Kidney (tissue), 14 donors: ENCODE measurements around the gene TMEM54. TPM values are rescaled to one million over a fixed set of nuclear protein-coding genes. Genes with fewer than 3 reads are reported as not detected.

Experiments used
- DNase-seq, 5 donors: peaks; one replicate each; pipeline ENCODE4 v3.0.0-alpha.2; 2013 to 2020
- FAIRE-seq: peaks from 2 replicates; lab custom pipeline; 2012; peaks lifted over from hg19 to GRCh38; lab: Jason Lieb, UNC
- H3K27ac ChIP-seq, 2 donors: one replicate each; pipeline ENCODE4 v1.7.0; 2013; ENCODE audit warnings: low read depth in 2 of 2, low read length in 2 of 2, inconsistent platforms in 1 of 2
- H3K27me3 ChIP-seq: one replicate; pipeline ENCODE4 v1.7.1; 2013; ENCODE audit warnings: low read length, inconsistent platforms; ENCODE audit not compliant: control insufficient read depth, insufficient read depth
- H3K36me3 ChIP-seq, 3 donors: one replicate each; pipeline versions ENCODE4 v1.7.0 to v1.7.1; 2013; ENCODE audit warnings: low read length in 3 of 3, control low read depth in 1 of 3, inconsistent platforms in 1 of 3; ENCODE audit not compliant: insufficient read depth in 3 of 3, control insufficient read depth in 2 of 3
- H3K4me1 ChIP-seq, 3 donors: one replicate each; pipeline versions ENCODE4 v1.7.0 to v1.7.1; 2013; ENCODE audit warnings: low read length in 3 of 3, inconsistent platforms in 1 of 3, low read depth in 1 of 3; ENCODE audit not compliant: control insufficient read depth in 2 of 3, insufficient read depth in 2 of 3
- H3K4me3 ChIP-seq, 3 donors: one replicate each; pipeline versions ENCODE4 v1.7.0 to v1.8.1; 2013; ENCODE audit warnings: low read length in 3 of 3, control low read depth in 1 of 3, inconsistent platforms in 1 of 3
- H3K9ac ChIP-seq, 3 donors: one replicate each; pipeline versions ENCODE4 v1.7.0 to v1.7.1; 2013; ENCODE audit warnings: low read length in 3 of 3, control low read depth in 1 of 3, inconsistent platforms in 1 of 3
- H3K9me3 ChIP-seq, 3 donors: one replicate each; pipeline versions ENCODE4 v1.7.0 to v1.7.1; 2013; ENCODE audit warnings: low read length in 3 of 3, control low read depth in 1 of 3, inconsistent platforms in 1 of 3; ENCODE audit not compliant: control insufficient read depth in 2 of 3, insufficient read depth in 1 of 3
- CTCF ChIP-seq: IDR thresholded peaks from 3 replicates; pipeline ENCODE4 v1.5.1; 2012; ENCODE audit warnings: mild to moderate bottlenecking, moderate library complexity, borderline replicate concordance; ENCODE audit not compliant: insufficient read depth; ENCODE audit errors: extremely low read depth
- intact Hi-C: fragments of 100-400 bp; cut with DNase I; formaldehyde crosslinking; loops from one replicate; pipeline ENCODE4 v1.11.1; 2022
- polyA plus RNA-seq: library from polyadenylated mRNA; stranded (reverse); fragments of 350-450 nt; fragmentation: Illumina TruSeq; extraction: RNeasy Lipid Tissue Mini Kit (QIAGEN cat#74804); gene quantifications from one replicate; pipeline ENCODE4 v1.2.3, GENCODE V29; 2014; ENCODE audit warnings: low read depth, low replicate concordance; ENCODE audit not compliant: insufficient read depth
- total RNA-seq: library from RNA; stranded (reverse); fragmentation: NEBNext Ultra II Directional; extraction: Animal tissue kit (Norgen Biotek cat#: 25700); gene quantifications from one replicate; pipeline ENCODE4 v1.2.1, GENCODE V29; 2021
- donor health status: control.
- donor health status: control.
- donor health status: control.
- donor health status: control.
- donor health status: control.
- donor health status: DM: yes; HTN: yes; CAD: no.
- donor health status: Normal renal cell carcinoma (clear cell type).

Gene TMEM54
- total and polyA plus RNA-seq, 2 donors from 2014 or later = 45.9 to 55.2 TPM

DNA sequence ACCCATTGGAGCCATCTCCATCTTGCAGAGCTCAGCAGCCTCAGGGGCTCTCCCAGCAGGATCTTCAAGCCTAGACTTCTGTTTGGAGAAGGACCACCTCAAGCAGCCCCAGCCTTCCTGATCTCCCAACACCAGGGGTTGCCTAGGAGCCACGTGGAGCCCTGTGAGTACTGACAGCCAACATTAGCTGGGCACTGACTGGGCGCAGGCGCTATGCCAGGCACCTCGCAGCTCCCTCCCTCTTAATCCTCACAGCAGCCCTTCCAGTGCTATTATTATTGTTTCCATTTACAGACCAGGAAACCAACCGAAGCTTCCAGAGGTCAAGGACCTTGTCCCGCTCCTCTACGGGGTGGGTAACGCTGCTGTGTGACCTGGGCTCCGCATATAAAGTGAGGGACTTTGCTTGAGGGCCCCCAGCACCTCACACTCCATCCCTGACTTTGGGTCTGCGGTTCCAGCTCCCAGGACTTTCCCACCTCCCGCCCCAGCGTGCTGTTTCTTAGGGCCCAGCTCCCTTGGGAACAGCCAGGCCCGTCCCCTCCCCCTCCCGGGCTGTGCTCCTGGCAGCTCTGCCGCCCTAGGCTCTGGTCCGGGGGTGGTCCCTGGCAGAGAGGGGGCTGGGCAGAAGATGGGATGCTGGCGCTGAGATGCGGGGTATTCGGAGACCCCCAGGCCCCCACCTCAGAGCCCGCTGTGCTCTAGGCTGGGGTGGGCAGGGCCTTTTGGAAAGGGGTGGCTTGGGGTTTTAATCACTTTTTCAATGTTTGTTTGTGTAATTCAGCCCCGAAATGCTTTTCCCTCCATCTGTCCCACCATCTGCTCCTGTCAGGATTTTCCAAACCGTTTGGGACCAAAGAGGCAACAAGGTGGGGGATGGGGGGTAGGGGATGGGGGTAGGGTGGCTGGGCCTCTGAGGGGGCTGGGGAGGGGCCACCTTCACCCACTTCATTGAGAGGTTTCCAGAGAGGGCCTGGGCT is 19.0 kb downstream of the TMEM54 start:
- intact Hi-C loops = no loop called here
- no peak for DNase-seq
- no peak for FAIRE-seq
- Histone ChIP-seq H3K9me3 (no peaks in the 10 kb centered on the region), H3K9ac (no peak overlapping the region), H3K36me3 (no peaks in the 10 kb centered on the region), H3K4me1 (no peaks in the 10 kb centered on the region), H3K4me3 (no peak overlapping the region), H3K27me3 (peaks cover 6% of the 10 kb centered on the region), H3K27ac (no peak overlapping the region)
- no peak for TF ChIP-seq CTCF

DNA sequence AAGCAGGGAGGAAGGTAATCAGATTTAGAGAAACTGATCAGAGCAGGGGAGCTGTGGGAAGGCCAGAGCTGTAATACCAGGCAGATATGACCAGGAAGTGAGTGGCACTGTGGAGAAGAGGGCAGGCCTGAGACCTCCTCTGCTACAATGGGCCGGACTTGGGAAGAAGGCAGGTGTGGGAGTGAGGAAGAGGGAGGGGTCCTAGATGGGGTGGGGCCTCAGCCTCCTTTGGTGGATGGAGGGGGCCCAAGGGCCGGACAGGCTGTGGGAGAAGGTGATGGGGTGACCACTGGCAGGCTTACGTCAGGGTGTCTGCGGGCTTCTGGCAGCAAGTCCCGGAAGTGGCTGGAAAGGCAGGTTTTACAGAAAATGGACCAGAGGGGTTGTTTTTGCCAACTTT is 19.9 kb downstream of the TMEM54 start:
- Histone ChIP-seq H3K27me3 (peaks cover 3% of the 10 kb centered on the region), H3K4me1 (no peaks in the 10 kb centered on the region), H3K4me3 (no peak overlapping the region), H3K9me3 (no peaks in the 10 kb centered on the region), H3K36me3 (no peaks in the 10 kb centered on the region), H3K27ac (no peak overlapping the region), H3K9ac (no peak overlapping the region)
- intact Hi-C loops = no loop called here
- no peak for FAIRE-seq
- TF ChIP-seq CTCF = no peak
- no peak for DNase-seq

GRCh38 chr1:32878637-32879041 is 22.6 kb downstream of the TMEM54 start:
- FAIRE-seq (no peak), DNase-seq (no peak)
- Histone ChIP-seq H3K9ac (no peak overlapping the region), H3K4me3 (no peak overlapping the region), H3K27ac (no peak overlapping the region), H3K27me3 (no peaks in the 10 kb centered on the region), H3K36me3 (no peaks in the 10 kb centered on the region), H3K4me1 (no peaks in the 10 kb centered on the region), H3K9me3 (no peaks in the 10 kb centered on the region)
- intact Hi-C loops = no loop called here
- no peak for TF ChIP-seq CTCF
